DMS53 treated with DMSO at 0.1 percent for 48 hours (cell line): ENCODE measurements around the gene SIRPB1.
"Not testable (repeated sequence)": the region's sequence is repeated elsewhere in the genome, so short reads cannot be mapped to it uniquely, and the experiment has no call there.

Experiments
- DNase-seq: peaks from one replicate; lab custom pipeline; 2025; ENCODE audit not compliant: unreplicated experiment; lab: John Stamatoyannopoulos, UW

The SIRPB1 gene

DNA sequence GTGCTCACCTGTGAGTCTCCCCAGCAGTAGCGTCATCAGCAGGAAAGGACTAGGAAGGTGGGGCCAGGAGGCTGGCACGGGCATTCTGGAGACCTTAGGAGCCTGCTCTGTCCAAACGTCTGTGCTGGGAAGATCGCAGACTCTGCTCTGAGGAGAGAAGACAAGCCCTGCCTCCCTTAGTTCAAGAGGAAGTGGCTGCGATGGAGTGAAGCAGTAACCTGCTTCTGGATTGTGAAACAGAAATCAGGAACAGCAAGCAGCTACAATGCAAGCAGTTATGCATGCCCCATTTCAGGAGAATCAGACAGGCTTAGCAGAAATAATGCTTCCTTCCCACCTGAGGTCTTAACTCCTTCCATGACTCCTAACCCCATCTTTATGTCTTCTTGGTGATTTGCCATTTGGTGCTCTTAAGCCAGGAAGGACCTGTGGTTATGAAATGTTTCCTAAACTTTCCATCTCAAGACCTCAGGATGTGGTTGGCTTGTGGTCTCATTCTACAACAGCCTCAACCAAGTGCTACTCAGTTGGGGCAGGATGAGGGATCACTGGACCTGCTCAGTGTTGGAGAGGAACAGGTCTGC, at the start of gene SIRPB1:
Gene SIRPB1, minus strand, starts transcription at position 149 of the 584 bp plus-strand sequence. Its CDS starts 65 bp downstream, at position 84.
- no peak for DNase-seq

DNA sequence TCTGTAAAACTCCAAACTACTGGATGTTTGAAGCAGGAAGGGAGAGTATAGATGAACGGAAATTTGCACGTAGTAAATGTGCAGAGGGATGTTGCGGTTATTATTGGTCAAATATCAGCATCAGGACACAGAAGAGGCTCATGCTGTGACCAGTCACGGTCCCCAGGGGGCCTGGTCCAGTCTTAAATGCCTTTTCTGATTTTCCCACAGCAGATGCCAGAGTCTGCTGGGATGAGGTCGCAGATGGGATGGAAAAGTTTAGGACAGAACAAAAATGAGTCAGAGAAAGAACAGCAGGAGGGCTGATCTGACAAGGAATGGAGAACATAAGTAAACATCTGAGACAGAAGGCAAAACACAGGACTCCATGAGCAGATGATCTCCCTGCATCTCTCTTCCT, 49.5 kb upstream of the SIRPB1 start:
- DNase-seq: no peak

DNA sequence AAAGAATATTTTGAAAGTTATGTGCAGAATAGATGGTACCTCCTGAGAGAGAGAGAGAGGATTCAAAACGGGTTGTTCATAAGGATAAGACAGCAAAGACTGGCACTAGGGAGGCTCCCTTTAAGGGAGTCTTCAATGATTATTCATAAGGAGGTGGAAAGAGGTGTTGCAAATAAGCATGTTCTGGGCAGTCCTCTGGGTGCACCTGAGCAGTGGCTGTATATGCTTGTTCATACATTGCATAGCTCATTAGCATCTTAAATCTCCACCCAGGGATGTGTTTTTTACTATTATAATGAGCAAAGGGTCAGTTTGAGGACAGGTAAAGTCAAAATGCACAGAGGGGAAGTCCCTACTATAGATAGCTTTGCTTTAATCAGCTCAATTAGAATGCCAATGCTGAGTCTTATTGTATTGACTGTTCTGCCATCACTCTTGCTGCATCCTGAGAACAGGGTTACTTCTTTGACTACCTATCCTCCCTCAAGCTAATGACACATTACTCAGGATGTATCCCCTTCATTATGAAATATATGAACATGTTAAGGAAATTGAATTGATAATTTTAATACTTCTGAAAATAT, 47.8 kb upstream of the SIRPB1 start:
- no peak for DNase-seq

DNA sequence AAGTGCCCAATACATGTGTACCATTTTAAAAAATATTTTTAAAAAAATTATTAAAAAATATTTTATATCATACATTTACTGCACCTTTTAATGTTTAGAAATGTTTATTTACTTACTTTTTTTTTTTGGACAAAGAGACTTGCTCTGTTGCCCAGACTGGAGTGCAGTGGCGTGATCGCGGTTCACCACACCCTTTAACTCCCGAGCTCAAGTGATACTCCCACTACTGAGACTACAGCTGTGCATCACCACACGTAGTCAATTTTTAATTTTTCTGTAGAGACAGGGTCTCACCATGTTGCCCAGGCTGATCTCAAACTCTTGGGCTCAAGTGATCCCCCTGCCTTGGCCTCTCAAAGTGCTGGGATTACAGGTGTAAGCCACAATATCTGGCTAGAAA, 47.0 kb upstream of the SIRPB1 start:
- no peak for DNase-seq

DNA sequence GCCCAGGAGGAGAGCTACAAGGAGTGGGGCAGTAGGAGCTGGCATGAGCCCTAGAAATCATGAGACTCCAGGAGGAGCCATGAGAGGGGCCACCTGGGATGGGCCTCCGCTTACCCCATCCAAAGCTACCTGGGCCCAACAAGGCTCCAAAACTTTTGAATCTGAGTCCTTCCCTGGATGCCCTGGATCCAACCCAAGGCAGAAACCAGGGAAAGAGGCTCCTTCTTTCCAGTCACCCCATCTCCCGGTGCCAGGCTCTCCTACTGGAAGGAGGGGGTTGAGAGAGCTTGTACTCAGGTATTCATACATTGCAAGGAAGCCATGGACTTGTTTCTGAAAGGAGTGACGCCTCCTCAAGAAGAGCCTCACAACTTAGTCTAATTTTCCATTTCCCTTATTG, 45.5 kb upstream of the SIRPB1 start:
- DNase-seq: no peak

DNA sequence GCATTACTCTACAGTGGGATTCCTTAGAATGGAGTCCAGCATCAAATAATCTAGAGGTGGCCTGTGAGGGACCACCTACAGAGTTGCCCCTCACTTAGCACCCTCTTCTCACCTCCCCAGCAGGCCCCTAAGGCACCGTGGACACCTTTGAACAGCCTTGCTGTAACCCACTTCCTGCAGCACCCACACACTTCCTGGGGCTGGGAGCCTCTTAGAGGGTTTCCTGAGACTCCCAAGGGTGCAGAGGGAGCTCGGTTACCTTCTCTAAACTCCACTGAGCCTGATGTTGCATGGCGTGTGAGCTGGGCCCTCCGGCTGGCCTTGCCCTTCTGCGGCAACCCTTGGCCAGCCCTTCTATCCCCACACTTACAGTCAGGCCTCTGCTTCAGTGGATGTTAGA, 45.1 kb upstream of the SIRPB1 start:
- DNase-seq: no peak

DNA sequence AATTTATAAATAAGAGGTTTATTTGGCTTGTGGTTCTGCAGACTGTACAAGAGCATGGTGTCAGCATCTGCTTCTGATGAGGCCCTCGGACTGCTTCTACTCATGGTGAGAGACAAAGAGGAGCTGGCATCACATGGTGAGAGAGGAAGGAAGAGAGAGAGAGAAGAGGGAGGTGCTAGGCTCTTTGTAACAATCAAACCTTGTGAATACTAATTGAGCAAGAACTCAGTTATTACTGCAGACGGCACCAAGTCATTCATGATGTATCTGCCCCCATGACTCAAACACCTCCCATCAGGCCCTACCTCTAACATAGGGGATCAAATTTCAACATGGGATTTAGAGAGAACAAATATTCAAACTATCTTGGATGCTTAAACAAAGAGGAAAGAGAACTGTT, 44.1 kb upstream of the SIRPB1 start:
- no peak for DNase-seq

DNA sequence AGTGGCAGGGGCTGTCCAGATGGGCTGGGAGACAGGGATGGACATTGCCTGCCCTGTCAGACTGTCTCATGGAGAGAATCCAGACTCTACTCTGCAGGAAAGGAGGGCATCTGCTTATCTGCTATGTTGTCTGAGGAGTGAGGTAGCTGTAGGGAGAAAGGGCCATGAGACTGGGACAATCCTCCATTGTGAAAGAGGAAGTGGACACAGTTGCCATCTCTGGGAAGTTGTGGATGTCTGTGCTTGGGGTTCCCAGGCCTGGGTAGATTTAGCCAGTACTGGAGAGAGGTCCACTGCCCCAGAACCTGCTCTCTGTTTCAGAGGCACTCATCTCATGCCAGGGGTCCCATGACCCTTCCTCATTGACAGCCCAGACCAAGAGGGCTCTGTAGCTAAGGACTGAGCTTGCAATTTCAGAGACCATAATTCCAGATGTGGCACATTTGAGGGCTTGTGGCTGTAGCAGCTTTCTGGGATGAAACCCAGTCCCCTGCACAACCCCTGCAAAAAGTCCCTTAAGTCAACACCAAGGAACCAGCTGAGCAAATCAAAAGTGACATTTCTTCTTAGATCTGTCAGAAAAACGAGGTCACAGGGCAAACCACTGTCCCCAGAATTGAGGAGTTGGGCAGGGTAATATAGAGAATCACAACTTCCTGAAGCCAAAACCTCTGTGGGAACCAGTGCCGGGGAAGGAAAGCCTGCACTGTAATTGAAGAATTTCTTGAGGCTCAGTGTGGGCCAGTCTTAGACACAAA, 41.9 kb upstream of the SIRPB1 start:
- no peak for DNase-seq

DNA sequence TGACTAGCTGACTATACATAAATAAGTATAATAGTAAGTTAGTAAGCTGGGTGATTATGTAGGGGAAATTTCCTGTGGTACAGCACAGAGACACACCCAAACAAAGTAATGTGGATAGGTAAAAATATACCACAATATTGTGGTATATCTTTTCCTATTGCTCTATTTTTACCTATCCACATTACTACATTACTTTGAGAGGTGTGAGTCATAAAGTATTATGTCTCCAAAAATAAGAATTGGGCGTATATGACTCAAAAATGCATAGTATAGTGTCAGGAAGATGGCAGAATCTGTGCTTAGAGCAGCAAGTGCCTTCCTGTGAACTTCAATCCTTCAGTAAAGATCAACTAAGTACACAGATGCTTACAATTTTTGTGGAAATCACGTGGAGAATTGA, 40.4 kb upstream of the SIRPB1 start:
- DNase-seq: no peak

DNA sequence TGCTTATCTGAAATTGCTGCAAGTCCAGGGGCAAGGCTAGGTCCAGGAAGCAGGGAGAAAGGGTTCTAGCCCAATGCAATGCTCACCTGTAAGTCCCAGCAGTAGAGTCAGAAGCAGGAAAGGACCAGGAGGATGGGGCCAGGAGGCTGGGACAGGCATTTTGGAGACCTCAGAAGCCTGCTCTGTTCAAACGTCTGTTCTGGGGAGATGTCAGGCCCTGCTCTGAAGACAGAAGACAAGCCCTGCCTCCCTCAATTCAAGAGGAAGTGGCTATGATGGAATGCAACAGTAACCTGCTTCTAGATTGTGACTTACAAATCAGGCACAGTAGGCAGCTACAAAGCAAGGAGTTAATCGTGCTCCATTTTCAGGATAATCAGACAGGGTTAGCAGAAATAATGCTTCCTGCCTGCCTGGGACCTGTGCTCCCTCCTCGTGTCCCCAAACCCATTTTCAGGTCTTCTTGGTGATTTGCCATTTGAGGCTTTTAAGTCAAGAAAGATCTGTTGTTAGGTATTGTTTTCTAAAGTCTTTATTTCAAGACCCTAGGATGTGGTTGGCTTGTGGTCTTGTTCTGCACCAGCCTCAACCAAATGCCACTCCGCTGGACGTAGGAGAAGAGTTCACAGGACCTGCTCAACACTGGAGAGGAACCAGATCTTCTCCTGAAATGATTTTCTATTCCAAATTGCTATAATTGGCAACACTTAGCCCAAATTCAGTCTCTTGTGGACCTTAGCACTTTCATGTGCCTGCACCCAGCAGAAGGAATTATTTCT, 37.9 kb upstream of the SIRPB1 start, which contains the start of gene SIRPG:
Gene SIRPG, minus strand, starts transcription at position 224 of the 779 bp plus-strand sequence. Its CDS starts 65 bp downstream, at position 159.
- DNase-seq: no peak

DNA sequence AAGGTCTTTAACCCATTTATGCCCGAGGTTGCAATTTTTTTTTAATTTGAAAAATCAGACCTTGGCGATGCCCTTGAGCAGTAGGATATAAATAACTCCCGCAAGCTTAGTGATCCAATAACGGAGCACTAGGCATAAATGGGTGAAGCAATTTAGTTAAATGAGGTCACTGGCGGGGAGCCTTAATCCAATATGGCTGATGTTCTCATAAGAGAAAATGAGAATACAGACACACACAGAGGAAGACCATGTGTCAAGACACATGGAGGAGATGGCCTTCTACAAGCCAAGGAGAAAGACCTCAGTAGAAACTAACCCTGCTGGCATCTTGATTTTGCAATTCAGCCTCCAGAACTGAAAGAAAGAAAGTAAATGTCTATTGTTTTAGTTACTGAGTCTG, 37.0 kb upstream of the SIRPB1 start:
- DNase-seq: no peak

DNA sequence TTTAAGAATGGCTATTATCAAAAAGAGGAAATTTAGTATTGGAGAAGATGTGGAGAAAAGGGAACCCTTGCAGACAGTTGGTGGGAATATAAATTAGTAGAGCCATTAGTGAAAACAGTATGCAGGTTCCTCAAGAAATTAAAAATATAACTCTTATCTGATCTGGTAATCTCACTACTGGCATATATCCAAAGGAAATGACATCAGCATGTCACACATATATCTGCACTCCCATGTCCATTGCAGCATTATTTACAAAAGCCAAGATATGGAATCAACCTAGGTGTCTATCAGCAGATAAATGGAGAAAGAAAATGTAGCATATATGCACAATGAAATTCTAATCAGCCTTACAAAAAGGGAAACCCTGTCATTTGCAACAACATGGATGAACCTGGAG, 35.2 kb upstream of the SIRPB1 start:
- DNase-seq: no peak

DNA sequence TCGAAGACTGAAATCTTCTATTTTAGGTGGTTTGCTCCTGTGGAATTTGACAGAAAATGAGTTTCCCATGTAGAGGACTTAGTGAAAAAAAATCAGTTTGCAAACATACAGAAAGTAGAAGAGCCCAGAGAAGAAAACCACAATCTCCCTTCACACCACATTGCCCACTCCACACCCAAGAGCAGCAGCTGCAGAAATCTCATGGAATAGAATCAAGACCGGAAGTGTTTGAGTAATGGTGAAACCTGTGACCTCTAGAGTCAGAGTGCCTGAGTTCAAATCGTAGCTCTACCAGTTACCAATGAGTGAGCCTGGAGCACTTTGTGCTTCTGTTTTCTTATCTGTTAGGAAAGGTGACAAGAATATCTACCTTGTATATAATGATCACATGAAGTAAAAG, 33.2 kb upstream of the SIRPB1 start:
- no peak for DNase-seq

DNA sequence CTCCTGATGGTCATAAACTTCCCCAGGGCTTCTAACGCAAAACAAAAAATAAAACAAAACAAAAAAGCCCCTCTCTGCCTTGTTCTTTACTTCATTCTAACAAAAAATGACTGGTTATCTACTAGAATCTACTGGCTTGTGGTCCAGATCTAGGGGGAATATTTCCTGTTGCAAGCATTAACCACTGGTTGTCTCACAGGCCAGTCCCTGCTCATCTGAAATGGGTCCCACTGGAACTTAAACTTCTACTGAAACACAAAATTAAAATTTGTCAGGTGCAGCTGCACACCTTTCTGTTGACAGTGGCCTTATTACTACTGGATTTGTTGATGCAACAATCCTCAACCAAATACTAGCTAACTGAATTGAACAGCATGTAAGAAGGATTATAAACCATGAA, 32.3 kb upstream of the SIRPB1 start:
- no peak for DNase-seq

DNA sequence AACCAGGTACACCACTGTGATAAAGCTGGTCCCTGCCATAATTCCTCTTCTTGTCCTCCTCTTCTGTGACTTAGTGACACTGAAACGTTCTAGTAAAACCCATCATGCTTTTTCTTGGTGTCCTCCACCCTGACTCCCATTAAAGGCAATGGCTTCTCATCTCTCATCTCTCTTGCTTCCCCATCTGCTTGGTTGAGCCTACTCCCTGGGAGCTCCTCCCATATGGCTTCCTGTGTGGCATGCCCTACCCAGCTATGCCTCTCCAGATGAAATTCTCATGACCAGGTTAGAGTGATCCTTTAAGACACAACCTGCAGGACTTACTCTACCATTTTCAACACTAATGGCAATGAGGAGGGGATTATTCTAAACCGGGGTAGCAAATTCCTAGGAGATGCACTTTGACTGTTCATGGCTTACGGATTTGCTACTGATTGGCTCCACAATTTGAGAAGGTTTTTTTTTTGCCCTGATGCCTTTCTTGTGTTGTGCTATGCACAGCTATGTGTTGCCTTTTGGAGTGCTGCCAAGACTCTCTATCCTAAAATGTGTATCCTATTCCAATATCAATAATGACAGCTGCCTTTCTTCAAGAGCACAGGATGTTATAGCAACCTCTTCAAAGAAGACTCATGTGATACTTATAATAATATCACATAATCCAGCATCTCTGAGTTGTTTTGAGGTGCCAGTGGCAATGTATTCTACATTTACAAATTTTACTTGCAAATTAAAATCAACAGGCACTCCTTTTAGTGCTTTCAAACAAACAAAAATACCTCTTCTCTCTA, 31.7 kb upstream of the SIRPB1 start:
- no peak for DNase-seq

DNA sequence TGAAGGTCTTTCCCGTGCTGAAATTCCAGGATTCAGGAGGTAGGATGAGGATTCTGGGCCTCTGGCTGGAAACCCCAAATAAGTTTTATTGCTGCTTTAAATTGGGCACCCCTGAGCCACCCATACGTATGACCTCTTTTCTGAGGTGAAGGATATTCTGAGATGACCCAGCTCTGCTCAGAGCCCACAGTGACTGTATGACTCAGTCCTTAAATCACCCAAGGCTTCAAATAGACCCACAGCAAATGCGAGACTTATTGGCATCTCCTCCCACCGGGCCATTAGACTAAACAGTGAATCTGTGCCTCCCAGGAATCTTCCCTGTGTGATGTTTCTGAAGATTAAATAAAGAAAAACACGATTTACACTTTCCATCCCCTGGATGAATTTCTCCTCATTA, 28.3 kb upstream of the SIRPB1 start:
- no peak for DNase-seq

DNA sequence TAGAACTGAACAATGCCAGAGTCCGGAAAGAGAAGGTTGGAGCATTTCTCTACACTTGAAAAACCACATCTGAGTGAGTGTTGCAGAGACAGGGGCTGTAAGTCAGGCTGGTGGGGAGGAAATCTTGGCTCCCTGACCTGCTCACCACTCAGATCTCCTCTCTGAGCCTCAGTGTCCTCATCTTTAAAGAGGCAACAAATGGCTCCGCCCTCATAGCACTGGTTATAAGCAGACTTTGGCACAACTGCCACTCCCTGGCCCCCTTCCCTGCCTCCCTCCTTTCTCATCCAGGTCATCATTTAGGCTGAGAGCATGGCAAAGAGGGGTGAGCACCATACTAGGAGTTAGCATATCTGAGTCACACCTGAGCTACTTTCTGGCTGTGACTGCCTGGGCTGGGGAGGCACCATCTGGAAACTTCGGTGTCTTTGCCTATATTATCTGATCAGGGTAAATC, 27.2 kb upstream of the SIRPB1 start:
- no peak for DNase-seq

DNA sequence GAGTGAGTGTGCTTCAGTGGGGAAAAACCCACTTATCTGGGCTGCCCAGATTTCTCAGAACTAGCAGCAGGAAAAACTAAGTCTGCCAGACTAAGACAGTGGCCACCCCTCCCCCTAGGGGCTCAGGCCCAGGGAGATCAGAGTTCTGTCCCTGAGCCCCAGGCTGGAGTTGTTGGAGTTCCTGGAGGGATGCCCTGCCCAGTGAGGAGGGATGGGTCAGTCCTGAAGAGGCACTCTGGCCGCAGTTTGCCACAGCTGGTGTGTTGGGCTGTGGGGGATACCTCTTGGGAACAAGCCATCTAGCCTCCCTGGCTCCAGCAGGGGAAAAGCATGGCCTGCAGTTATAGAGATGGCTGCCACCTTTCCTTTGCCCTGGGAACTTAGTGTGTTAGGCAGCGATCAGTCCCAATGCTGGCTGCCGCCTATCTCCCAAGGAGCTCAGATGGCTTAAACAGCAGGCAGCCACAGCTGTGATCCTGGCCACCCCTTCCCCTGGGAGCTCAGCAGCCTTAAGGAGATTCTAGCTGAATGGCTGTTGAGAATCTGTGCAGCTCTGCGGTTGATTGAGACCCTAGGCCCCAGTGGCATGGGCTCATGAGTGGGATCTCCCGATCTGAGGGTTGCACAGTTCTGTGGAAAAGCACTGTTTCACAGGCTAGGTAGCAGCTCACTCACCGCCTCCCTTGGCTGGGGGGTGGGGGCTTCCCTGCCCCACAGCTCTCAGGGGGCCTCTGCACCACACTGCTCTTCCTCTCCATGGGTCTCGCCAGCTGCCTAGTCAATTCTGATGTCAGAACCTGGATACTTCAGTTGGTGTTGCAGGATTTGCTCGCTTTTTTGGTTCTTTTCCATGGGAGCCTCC, 24.5 kb upstream of the SIRPB1 start:
- DNase-seq: no peak

DNA sequence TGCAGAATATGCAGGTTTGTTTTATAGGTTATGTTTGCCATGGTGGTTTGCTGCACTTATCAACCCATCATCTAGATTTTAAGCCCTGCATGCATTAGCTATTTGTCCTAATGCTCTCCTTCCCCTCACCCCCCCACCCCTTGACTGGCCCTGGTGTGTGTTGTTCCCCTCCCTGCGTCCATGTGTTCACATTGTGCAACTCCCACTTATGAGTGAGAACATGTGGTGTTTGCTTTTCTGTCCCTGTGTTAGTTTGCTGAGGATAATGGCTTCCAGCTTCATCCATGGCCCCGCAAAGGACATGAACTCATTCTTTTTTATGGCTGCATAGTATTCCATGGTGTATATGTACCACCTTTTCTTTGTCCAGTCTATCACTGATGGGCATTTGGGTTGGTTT, 18.8 kb upstream of the SIRPB1 start:
- not testable (repeated sequence) for DNase-seq

DNA sequence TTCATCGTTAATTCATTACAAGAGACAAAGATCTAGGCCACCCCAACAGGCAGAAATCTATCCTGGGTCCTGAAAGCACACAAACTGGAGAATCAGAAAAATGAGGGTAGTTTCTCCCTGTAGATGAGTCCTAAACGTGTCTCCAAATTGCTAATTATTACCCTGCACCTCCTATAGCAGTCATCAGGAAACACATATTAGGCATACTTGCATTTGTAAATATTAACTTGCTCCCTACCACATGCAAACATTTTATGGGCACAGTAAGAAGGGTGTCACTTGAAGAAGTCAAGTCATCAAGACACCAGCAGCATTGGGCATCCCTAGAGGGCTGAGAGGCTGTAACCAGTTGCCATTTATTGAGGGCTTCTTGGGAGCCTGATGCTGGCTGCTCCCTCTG, 17.9 kb upstream of the SIRPB1 start:
- no peak for DNase-seq
